ENCODE results near the gene CNTNAP4.

CNTNAP4 gene

DNA sequence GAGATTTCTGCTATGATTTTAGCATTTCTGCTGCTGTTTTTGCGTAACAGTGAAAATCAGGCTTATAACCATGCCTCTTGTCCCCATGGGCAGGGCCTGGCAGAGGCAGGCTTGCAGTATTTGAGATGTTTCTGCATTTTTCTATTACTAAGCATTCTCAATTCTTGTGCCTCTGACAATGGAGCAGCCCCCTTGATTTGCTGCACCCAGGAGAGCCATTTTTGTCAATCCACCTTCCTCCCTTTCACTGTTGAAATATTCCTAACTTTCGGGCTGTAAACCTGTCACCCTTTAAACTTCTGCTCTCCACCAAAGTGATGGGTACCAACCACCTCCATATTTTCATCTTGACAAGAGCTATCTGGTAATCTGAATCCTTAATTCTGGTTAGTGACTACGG lies 178.1 kb downstream of the CNTNAP4 start:
- TF ChIP-seq CTCF (IDR thresholded peaks at IDR 0.05; ENCODE audit: low read depth, low read length), result no peak
- no peak for DNase-seq (ENCODE audit: extremely low read depth, low read depth)

DNA sequence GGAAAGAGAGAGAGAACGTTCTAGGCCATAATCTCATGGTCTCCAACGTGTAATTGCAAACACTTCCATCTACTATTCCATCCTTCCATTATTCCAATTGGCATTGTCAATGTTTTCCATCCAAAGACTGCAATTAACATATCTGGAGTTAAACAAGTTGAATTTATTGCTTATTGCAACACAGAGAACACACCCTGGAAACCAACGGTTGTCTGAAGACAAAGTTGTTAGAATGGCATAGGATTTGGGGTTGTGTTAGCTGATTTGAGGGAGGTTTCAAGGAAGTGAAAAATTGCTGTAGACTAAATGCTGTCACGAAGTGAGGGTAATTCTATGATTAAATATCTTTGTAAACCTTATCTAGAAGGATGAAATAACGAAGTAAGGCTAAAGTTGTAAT lies 178.8 kb downstream of the CNTNAP4 start:
- no peak for DNase-seq (ENCODE audit: extremely low read depth, low read depth)
- TF ChIP-seq CTCF (IDR thresholded peaks at IDR 0.05; ENCODE audit: low read depth, low read length), result no peak

DNA sequence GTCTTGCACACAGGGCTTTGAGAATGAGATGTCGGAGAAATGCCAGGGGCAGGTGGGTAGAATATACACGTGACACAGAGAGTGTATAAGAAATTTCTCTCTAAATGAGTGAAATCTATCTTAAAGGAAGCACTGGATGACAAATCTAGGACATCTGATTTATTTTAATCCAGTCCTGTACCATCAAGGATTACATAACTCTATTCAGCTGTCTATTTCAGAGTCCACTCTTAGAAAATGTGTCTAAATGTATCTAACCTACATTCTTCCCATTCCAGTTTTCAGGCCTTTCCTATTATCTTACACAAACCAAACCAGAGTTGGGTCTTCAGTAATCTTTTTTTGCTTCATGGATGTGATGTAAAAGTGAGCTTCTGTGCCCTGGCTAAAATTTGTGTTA lies 181.9 kb downstream of the CNTNAP4 start:
- TF ChIP-seq CTCF (IDR thresholded peaks at IDR 0.05; ENCODE audit: low read depth, low read length), result no peak
- DNase-seq (ENCODE audit: extremely low read depth, low read depth), result no peak

DNA sequence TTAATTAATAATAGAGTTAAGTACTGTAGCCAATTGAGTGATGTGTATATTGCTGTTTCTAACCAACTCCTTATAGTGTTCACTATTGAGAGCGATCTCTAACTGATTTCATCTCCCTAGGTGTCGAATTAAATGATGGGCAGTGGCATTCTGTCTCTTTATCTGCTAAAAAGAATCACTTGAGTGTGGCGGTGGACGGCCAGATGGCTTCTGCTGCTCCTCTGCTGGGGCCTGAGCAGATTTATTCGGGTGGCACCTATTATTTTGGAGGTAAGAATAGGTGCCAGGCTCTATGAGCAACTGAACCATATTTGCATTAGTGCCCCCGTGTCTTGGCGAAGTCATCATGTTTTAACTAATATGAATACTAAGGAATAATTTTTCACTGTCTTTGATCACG lies 184.6 kb downstream of the CNTNAP4 start:
- no peak for TF ChIP-seq CTCF (IDR thresholded peaks at IDR 0.05; ENCODE audit: low read depth, low read length)
- no peak for DNase-seq (ENCODE audit: extremely low read depth, low read depth)

GRCh38 chr16:76464955-76465620 lies 187.9 kb downstream of the CNTNAP4 start:
- DNase-seq (ENCODE audit: extremely low read depth, low read depth), result no peak
- TF ChIP-seq CTCF (IDR thresholded peaks at IDR 0.05; ENCODE audit: low read depth, low read length), result no peak

GRCh38 chr16:76466871-76467270 lies 189.7 kb downstream of the CNTNAP4 start:
- no peak for DNase-seq (ENCODE audit: extremely low read depth, low read depth)
- TF ChIP-seq CTCF (IDR thresholded peaks at IDR 0.05; ENCODE audit: low read depth, low read length), result no peak

- DNase-seq (ENCODE audit: extremely low read depth, low read depth), result no peak
- no peak for TF ChIP-seq CTCF (IDR thresholded peaks at IDR 0.05; ENCODE audit: low read depth, low read length)
Observed at GRCh38 chr16:76474048-76474447, 196.8 kb downstream of the CNTNAP4 start.
